Osteoblast (primary cell): ENCODE results near the gene ACBD7. TPM values are rescaled to one million over a fixed set of nuclear protein-coding genes. Genes with fewer than 3 reads are reported as not detected.

Source experiments
- DNase-seq: peaks from one replicate; pipeline ENCODE4 v3.0.0; 2011; ENCODE audit warnings: low spot score, mixed read lengths; ENCODE audit not compliant: insufficient read length; ENCODE audit errors: missing footprints
- H2AFZ ChIP-seq: 2 replicates; pipeline ENCODE4 v1.6.0; 2011; ENCODE audit warnings: mild to moderate bottlenecking, low read length
- H3K27ac ChIP-seq: 2 replicates; pipeline ENCODE4 v1.5.1; 2011; ENCODE audit warnings: mild to moderate bottlenecking, low read depth, low read length, moderate library complexity
- H3K27me3 ChIP-seq: 2 replicates; pipeline ENCODE4 v1.6.0; 2012; ENCODE audit warnings: mild to moderate bottlenecking, control low read depth, inconsistent platforms, low read length, moderate library complexity; ENCODE audit not compliant: insufficient read depth
- H3K36me3 ChIP-seq: 2 replicates; pipeline ENCODE4 v1.5.1; 2011; ENCODE audit warnings: mild to moderate bottlenecking, low read length, control low read depth, moderate library complexity; ENCODE audit not compliant: insufficient read depth
- H3K4me1 ChIP-seq: 2 replicates; pipeline ENCODE4 v1.5.1; 2011; ENCODE audit warnings: mild to moderate bottlenecking, low read length, control low read depth, moderate library complexity; ENCODE audit not compliant: insufficient read depth
- H3K4me2 ChIP-seq: 2 replicates; pipeline ENCODE4 v1.6.0; 2011; ENCODE audit warnings: mild to moderate bottlenecking, low read length; ENCODE audit not compliant: insufficient read depth
- H3K4me3 ChIP-seq: fragments of 200-600 bp; sonication (generic); 3 replicates; pipeline ENCODE4 v1.5.1; 2012; ENCODE audit warnings: mild to moderate bottlenecking, low read length, inconsistent platforms; ENCODE audit not compliant: insufficient read depth
- H3K79me2 ChIP-seq: 2 replicates; pipeline ENCODE4 v1.6.0; 2012; ENCODE audit warnings: mild to moderate bottlenecking, low read length, control low read depth, inconsistent platforms; ENCODE audit not compliant: insufficient read depth
- H3K9me3 ChIP-seq: 2 replicates; pipeline ENCODE4 v1.5.1; 2011; ENCODE audit warnings: low read depth, low read length, control low read depth
- H4K20me1 ChIP-seq: 2 replicates; pipeline ENCODE4 v1.6.0; 2012; ENCODE audit warnings: mild to moderate bottlenecking, low read length, control low read depth; ENCODE audit not compliant: insufficient read depth
- total RNA-seq: library from RNA; depleted of rRNA; stranded (reverse); fragments of >200 nt; gene quantifications from 2 replicates; pipeline ENCODE4 v1.2.3, GENCODE V29; 2012
- TF ChIP-seq, protein P1 (sequence below): IDR thresholded peaks from 2 replicates; pipeline ENCODE4 v1.5.1; 2011; ENCODE audit warnings: mild to moderate bottlenecking, low read depth, low read length, moderate library complexity; ENCODE audit errors: extremely low read depth

ACBD7 gene
- total RNA-seq, 1 donor: 0.72 TPM

- TF ChIP-seq, protein P1, sequence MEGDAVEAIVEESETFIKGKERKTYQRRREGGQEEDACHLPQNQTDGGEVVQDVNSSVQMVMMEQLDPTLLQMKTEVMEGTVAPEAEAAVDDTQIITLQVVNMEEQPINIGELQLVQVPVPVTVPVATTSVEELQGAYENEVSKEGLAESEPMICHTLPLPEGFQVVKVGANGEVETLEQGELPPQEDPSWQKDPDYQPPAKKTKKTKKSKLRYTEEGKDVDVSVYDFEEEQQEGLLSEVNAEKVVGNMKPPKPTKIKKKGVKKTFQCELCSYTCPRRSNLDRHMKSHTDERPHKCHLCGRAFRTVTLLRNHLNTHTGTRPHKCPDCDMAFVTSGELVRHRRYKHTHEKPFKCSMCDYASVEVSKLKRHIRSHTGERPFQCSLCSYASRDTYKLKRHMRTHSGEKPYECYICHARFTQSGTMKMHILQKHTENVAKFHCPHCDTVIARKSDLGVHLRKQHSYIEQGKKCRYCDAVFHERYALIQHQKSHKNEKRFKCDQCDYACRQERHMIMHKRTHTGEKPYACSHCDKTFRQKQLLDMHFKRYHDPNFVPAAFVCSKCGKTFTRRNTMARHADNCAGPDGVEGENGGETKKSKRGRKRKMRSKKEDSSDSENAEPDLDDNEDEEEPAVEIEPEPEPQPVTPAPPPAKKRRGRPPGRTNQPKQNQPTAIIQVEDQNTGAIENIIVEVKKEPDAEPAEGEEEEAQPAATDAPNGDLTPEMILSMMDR: no peak
- Histone ChIP-seq H2AFZ (no peak overlapping the region), H3K4me3 (no peak overlapping the region), H3K79me2 (no peaks in the 10 kb centered on the region), H3K27ac (no peak overlapping the region), H3K36me3 (no peaks in the 10 kb centered on the region), H3K4me1 (no peaks in the 10 kb centered on the region), H3K27me3 (no peaks in the 10 kb centered on the region), H4K20me1 (no peaks in the 10 kb centered on the region), H3K9me3 (no peaks in the 10 kb centered on the region), H3K4me2 (no peak overlapping the region)
- DNase-seq: no peak
Measured at GRCh38 chr10:15067154-15067553, 21.4 kb downstream of the ACBD7 start.

DNA sequence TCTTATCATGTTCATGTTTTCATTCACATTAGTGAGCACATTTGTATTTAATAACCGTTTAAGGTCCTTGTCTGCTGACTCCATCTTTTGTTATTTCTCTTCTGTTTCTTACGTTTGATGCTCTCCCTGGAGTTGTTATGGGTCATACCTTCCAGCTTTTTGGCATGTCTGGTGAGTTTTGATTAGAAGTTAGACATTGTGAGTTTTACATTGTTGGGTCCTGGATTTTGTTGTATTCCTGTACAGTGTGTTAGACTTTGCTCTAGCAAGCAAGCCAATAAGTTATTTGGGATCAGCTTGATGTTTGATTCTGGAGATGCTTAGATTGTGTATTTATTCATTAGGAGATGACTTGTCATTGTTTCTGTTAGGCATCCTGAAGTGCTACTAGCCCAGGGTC is 27.9 kb downstream of the ACBD7 start:
- no peak overlapping the region for H2AFZ ChIP-seq
- no peaks in the 10 kb centered on the region for H3K4me1 ChIP-seq

GRCh38 chr10:15059914-15060313 is 28.7 kb downstream of the ACBD7 start:
- Histone ChIP-seq H3K4me1 (no peaks in the 10 kb centered on the region), H3K4me3 (no peak overlapping the region), H3K36me3 (no peaks in the 10 kb centered on the region), H4K20me1 (no peaks in the 10 kb centered on the region), H3K27ac (no peak overlapping the region), H3K27me3 (no peaks in the 10 kb centered on the region), H3K79me2 (no peaks in the 10 kb centered on the region), H3K4me2 (no peak overlapping the region), H2AFZ (no peak overlapping the region), H3K9me3 (no peaks in the 10 kb centered on the region)
- TF ChIP-seq, protein P1: no peak
- DNase-seq: no peak

More for the DNA sequence above, 27.9 kb downstream of the ACBD7 start:
- Histone ChIP-seq H3K27ac (no peak overlapping the region), H3K36me3 (no peaks in the 10 kb centered on the region), H3K4me3 (no peak overlapping the region), H3K4me2 (no peak overlapping the region), H4K20me1 (no peaks in the 10 kb centered on the region), H3K27me3 (no peaks in the 10 kb centered on the region), H3K9me3 (no peaks in the 10 kb centered on the region), H3K79me2 (no peaks in the 10 kb centered on the region)
- no peak for DNase-seq
- TF ChIP-seq, protein P1: no peak

GRCh38 chr10:15058689-15059088 is 29.9 kb downstream of the ACBD7 start:
- no peaks in the 10 kb centered on the region for H3K27me3 ChIP-seq
- H2AFZ ChIP-seq: no peak overlapping the region
- H3K27ac ChIP-seq: no peak overlapping the region
- DNase-seq: no peak
- no peaks in the 10 kb centered on the region for H3K36me3 ChIP-seq
- no peaks in the 10 kb centered on the region for H3K79me2 ChIP-seq
- no peak overlapping the region for H3K4me3 ChIP-seq
- H4K20me1 ChIP-seq: no peaks in the 10 kb centered on the region
- H3K4me1 ChIP-seq: no peaks in the 10 kb centered on the region
- TF ChIP-seq, protein P1: no peak
- no peak overlapping the region for H3K4me2 ChIP-seq
- no peaks in the 10 kb centered on the region for H3K9me3 ChIP-seq
